T-cell (primary cell): ENCODE measurements around the gene PCK2. TPM values are rescaled to one million over a fixed set of nuclear protein-coding genes. Genes with fewer than 3 reads are reported as not detected.

Experiments used
- ATAC-seq, 4 experiments: fragments of 200-7000 bp in 3 of 4; fragments of 150-1000 bp in 1 of 4; cut with Tn5 transposase; replicated peaks in 1 of 4; 1 replicate in 3 of 4; 2 replicates in 1 of 4; pipeline ENCODE4 v1.10.0; 2021; ENCODE audit warnings: moderate library complexity in 3 of 4, mild to moderate bottlenecking in 2 of 4, moderate number of reproducible peaks in 1 of 4
- CTCF ChIA-PET, 2 donors: fragments of 300-600 bp; sonication (Branson Sonifier 250); formaldehyde crosslinking; loops; one replicate each; lab custom pipeline; 2022; ENCODE audit warnings: antibody characterized with exemption in 2 of 2; lab: Charles Lee
- POLR2A ChIA-PET, 2 donors: fragments of 300-600 bp; sonication (Branson Sonifier 250); formaldehyde crosslinking; loops; one replicate each; lab custom pipeline; 2022; ENCODE audit warnings: antibody characterized with exemption in 2 of 2; lab: Charles Lee
- DNase-seq, 35 experiments: peaks; one replicate each; pipeline versions ENCODE4 v3.0.0 to v3.0.0-alpha.2; 2013 to 2023
- H3K27ac ChIP-seq: one replicate; pipeline ENCODE4 v1.5.1; 2013; ENCODE audit warnings: low read length
- H3K27me3 ChIP-seq, 2 experiments: replicated peaks in 1 of 2; 1 replicate in 1 of 2; 2 replicates in 1 of 2; pipeline versions ENCODE4 v1.6.1 to v1.7.0; 2013; ENCODE audit warnings: low read length in 1 of 2, mixed read lengths in 1 of 2; ENCODE audit not compliant: control insufficient read depth in 2 of 2, insufficient read depth in 2 of 2; ENCODE audit errors: extremely low read depth in 1 of 2
- H3K36me3 ChIP-seq, 2 donors: 1 replicate in 1 of 2; 2 replicates in 1 of 2; pipeline versions ENCODE4 v1.6.1 to v1.7.0; 2013; ENCODE audit warnings: low read length in 1 of 2; ENCODE audit not compliant: control insufficient read depth in 2 of 2, insufficient read depth in 1 of 2; ENCODE audit errors: extremely low read depth in 1 of 2
- H3K4me1 ChIP-seq, 2 experiments: 1 replicate in 1 of 2; 2 replicates in 1 of 2; pipeline versions ENCODE4 v1.6.1 to v1.7.0; 2013; ENCODE audit warnings: low read length in 2 of 2, mixed read lengths in 1 of 2; ENCODE audit not compliant: insufficient read depth in 2 of 2, control insufficient read depth in 1 of 2; ENCODE audit errors: extremely low read depth in 1 of 2
- H3K4me3 ChIP-seq, 2 donors: 1 replicate in 1 of 2; 2 replicates in 1 of 2; pipeline versions ENCODE4 v1.5.1 to v1.7.0; 2013; ENCODE audit warnings: mild to moderate bottlenecking in 2 of 2, low read length in 1 of 2, moderate library complexity in 1 of 2; ENCODE audit not compliant: control insufficient read depth in 1 of 2; ENCODE audit errors: extremely low read depth in 1 of 2
- H3K9me3 ChIP-seq: 2 replicates; pipeline ENCODE4 v1.7.0; 2013
- H3K27ac Mint-ChIP-seq, 2 donors: one replicate each; pipeline ENCODE4 v1.8.0; 2020 to 2021; ENCODE audit warnings: mild to moderate bottlenecking in 2 of 2, mixed read lengths in 2 of 2
- H3K27me3 Mint-ChIP-seq, 2 donors: one replicate each; pipeline ENCODE4 v1.8.0; 2021 to 2022; ENCODE audit warnings: mixed read lengths in 2 of 2
- H3K36me3 Mint-ChIP-seq: one replicate; pipeline ENCODE4 v1.8.0; 2021; ENCODE audit warnings: mixed read lengths
- H3K4me1 Mint-ChIP-seq, 3 donors: one replicate each; pipeline ENCODE4 v1.8.0; 2020 to 2022; ENCODE audit warnings: mixed read lengths in 3 of 3, mild to moderate bottlenecking in 1 of 3
- H3K4me3 Mint-ChIP-seq, 3 donors: one replicate each; pipeline ENCODE4 v1.8.0; 2020 to 2022; ENCODE audit warnings: mild to moderate bottlenecking in 3 of 3, mixed read lengths in 3 of 3, moderate library complexity in 3 of 3
- H3K9me3 Mint-ChIP-seq, 3 donors: one replicate each; pipeline ENCODE4 v1.8.0; 2020 to 2022; ENCODE audit warnings: mixed read lengths in 3 of 3
- WGBS: methylation state at CpG from one replicate; pipeline ENCODE4 v1.1.5; 2013; ENCODE audit warnings: missing lambda C conversion rate; ENCODE audit not compliant: insufficient coverage; 5-methylcytosine and 5-hydroxymethylcytosine counted together
- total RNA-seq, 35 experiments: library from RNA in 6 of 35; stranded (reverse) in 6 of 35; fragments of 120-200 nt in 1 of 35; gene quantifications; one replicate each; pipeline versions ENCODE4 v1.2.1 to v1.2.4 and lab custom pipeline; 2013 to 2026

PCK2 gene
- total RNA-seq, 5 donors from 2014 or later (not counting 1 experiment from before 2014, with no cell fraction given), result 11.8 to 35.5 (median 29.4) TPM

DNA sequence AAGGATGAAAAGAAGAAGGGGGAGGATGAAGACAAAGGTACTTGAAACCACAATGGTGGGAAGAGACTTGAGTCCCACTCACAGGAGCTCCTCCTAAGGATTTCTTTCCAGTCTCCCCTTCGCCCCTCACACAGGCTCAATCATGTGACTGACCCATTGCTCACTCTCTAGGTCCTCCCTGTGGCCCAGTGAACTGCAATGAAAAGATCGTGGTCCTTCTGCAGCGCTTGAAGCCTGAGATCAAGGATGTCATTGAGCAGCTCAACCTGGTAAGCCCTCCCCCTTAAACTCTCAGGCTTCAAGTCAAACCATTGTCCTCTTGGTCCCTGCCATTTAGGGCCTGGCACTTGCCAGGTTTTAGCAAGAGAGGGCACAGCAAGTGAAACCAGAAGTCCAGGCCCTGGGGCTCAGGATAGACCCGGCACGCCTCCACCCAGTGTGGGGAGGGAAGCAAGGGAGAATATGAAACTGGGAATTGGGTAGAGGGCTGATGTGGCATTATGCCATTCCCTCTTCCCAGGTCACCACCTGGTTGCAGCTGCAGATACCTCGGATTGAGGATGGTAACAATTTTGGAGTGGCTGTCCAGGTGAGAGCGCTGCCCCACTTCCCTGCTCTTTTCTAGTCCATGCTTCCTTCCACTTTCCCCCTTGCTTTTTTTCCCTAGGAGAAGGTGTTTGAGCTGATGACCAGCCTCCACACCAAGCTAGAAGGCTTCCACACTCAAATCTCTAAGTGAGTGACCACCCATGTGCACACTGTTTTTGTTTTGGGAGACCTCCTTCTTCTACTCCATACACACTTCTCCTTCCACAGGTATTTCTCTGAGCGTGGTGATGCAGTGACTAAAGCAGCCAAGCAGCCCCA, 43.7 kb downstream of the PCK2 start:
- DNase-seq (no peak), ATAC-seq (no peak)
- peaks cover 13 to 26% of the 10 kb centered on the region in 2 donors for H3K36me3 ChIP-seq
- ChIA-PET CTCF (interaction anchor here (0.7 to 3.1 kb wide), 5 partner anchors 9 to 23 kb away, joined by 3 to 15 read pairs (median 6); partner anchors contain the start of genes PSME2 (in 2 of the 2), RNF31 (in 2 of the 2), DCAF11 (in 1 of the 2) and IRF9 (in 1 of the 2)), POLR2A (interaction anchor here (0.6 to 1.6 kb wide), 3 partner anchors 9 to 76 kb away, joined by 3 to 4 read pairs (median 4); partner anchors contain the start of gene RNF31 (in 1 of the 2))
- no peak overlapping the region for H3K27ac ChIP-seq
- H3K4me3 ChIP-seq, result no peak overlapping the region
- H3K36me3 Mint-ChIP-seq, result peaks cover 17% of the 10 kb centered on the region
- no peaks in the 10 kb centered on the region for H3K9me3 Mint-ChIP-seq
- H3K4me1 ChIP-seq, result peaks cover 21 to 62% of the 10 kb centered on the region in 2 experiments
- 85% methylated on average over 3 of the region's 8 CpGs for WGBS
- no peaks in the 10 kb centered on the region for H3K27me3 ChIP-seq
- H3K27me3 Mint-ChIP-seq, result no peaks in the 10 kb centered on the region
- H3K4me1 Mint-ChIP-seq, result peaks cover 60 to 67% (median 65%) of the 10 kb centered on the region in 3 donors
- peak overlapping the region; percentile 83 to 97 (median 88) for H3K4me3 Mint-ChIP-seq
- no peaks in the 10 kb centered on the region for H3K9me3 ChIP-seq
- peak overlapping the region; percentile 90 to 94 for H3K27ac Mint-ChIP-seq

DNA sequence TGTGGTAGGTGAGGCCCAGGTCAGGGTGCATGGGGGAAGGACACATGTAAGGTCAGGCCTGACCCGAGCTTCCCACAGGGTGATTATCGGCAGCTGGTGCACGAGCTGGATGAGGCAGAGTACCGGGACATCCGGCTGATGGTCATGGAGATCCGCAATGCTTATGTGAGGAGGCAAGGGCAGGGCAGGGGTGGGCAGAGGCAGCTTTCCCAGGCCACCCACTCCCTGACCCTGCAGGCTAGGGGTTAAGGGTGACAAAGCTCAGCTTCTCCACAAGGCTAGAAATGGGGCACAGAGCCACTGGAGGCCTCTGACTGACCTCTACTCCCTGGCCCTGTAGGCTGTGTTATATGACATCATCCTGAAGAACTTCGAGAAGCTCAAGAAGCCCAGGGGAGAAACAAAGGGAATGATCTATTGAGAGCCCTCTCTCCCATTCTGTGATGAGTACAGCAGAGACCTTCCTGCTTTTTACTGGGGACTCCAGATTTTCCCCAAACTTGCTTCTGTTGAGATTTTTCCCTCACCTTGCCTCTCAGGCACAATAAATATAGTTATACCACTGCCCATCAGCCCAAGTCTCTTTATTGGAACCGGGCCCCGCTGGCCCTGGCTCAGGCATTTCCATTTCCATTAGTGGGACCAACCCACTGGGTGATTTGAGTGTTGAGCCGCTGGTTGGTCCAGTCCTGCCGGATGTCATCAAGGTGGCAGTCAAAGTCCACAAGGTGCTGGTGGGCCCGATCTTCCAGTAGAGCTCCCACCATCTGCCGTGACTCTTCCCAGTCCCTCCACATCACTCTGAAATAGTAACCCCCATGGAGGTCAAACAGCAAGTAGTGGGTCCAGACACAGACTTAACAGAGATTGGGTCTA, 44.5 kb downstream of the PCK2 start:
- Histone ChIP-seq H3K27me3 (no peaks in the 10 kb centered on the region), H3K27ac (no peak overlapping the region), H3K4me3 (no peak overlapping the region), H3K4me1 (peaks cover 17 to 57% of the 10 kb centered on the region in 2 experiments), H3K36me3 (peaks cover 16 to 35% of the 10 kb centered on the region in 2 donors), H3K9me3 (no peaks in the 10 kb centered on the region)
- no peaks in the 10 kb centered on the region for H3K9me3 Mint-ChIP-seq
- H3K36me3 Mint-ChIP-seq, result peaks cover 24% of the 10 kb centered on the region
- DNase-seq, result no peak
- H3K4me3 Mint-ChIP-seq, result peak overlapping the region; percentile 62 to 97 (median 70)
- ATAC-seq, result no peak
- POLR2A ChIA-PET, result interaction anchor here in 1 of 2 donors (0.6 kb wide), 1 partner anchor 8 kb away, joined by 3 read pairs; the partner anchor contains the start of gene RNF31
- 94% methylated on average over 13 of the region's 13 CpGs for WGBS
- peaks cover 64 to 70% (median 68%) of the 10 kb centered on the region in 3 donors for H3K4me1 Mint-ChIP-seq
- H3K27me3 Mint-ChIP-seq, result no peaks in the 10 kb centered on the region
- CTCF ChIA-PET, result interaction anchor here in 1 of 2 donors (1.0 to 3.1 kb wide), 2 partner anchors 9 to 24 kb away, joined by 3 to 15 read pairs; partner anchors contain the start of genes DCAF11, NRL, PSME2 and RNF31
- peak overlapping the region; percentile 79 to 94 for H3K27ac Mint-ChIP-seq

DNA sequence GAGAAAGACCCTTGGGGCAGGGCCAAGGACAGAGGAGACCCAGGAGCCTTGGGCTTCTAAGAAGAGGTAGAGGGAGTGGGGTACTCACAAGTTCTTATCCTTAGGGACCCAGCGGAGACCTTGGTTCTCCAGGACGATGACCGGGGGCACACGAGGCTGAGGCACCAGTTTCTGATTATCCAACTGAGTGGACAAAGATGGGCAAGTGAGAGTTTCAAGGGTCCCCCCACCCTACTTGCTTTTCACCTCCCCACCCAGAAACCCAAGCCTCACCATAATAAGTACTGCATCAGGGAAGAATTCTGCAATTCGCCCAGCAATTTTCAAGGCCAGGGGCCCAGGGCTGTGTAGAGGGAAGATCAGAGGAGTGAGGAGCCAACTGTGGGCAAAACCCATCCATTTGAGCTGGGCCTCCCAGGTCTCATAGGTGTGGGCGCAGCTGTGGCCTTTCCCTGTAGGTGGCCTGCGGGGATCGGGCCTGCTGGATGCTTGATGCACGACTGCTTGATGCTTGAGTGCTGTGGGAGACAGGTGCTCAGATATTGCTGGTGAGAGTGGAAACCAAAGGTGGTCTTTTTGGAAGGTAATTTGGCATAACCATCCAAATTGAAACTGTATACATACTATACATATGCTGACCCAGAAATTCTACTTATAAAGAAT, 45.3 kb downstream of the PCK2 start:
- H3K27ac Mint-ChIP-seq, result peak overlapping the region; percentile 57 to 70
- 57% methylated on average over 1 of the region's 9 CpGs for WGBS
- no peak overlapping the region for H3K4me3 ChIP-seq

DNA sequence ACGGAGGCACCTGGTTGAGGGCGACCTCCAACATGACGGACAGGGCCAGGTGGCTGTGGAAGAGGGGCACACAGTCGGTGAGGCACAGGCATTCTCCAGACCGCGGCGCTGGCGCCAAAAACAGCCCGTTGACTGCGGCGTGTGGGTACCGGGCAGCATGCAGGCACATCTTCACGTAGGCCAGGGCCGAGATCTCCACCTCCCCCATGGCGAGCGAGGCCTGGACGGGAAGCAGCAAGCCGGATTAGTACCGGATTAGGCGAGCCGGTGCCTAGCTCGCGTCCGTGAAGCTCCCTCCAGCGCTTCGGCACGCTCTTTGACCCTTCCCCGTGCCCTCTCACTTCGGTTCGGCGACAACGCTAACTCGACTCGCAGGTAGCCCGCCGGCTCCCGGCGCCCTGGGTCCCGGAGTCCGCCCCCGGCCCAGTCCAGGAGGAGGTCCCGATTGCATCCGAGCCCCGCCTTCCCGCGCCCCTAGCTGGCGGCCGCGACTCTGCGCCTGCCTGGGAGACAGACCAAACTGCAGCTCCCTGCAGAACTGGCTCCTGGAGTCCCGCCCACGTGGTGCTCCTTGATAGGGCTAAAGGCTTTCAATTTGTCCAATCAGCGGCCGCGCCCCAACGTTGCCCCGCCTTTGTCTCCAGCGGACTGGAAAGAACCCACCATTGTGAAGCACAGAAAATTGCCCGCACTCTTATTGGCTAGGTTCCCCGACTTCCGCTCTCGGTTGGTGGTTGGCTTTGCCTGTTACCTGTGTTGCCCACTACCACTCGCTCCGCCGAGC, 47.2 kb downstream of the PCK2 start, which contains the start of gene EMC9:
Gene EMC9 (minus strand): TSS at position 495 of the 784 bp plus-strand sequence. CDS start 287 bp downstream, at position 208.
- Mint-ChIP-seq H3K4me1 (peaks cover 80 to 84% (median 82%) of the 10 kb centered on the region in 3 donors), H3K27ac (peak within 1 kb of the TSS; percentile 90 to 92), H3K4me3 (peak within 1 kb of the TSS; percentile 85 to 97 (median 88)), H3K9me3 (no peaks in the 10 kb centered on the region), H3K27me3 (no peaks in the 10 kb centered on the region), H3K36me3 (peaks cover 33% of the 10 kb centered on the region)
- ChIA-PET POLR2A (interaction anchor here (0.5 to 1.0 kb wide), 8 partner anchors 20 to 1046 kb away, joined by 3 to 15 read pairs (median 4); partner anchors contain the start of genes ACIN1 (in 1 of the 2), C14orf119 (in 1 of the 2), DCAF11 (in 1 of the 2) and IRF9 (in 1 of the 2)), CTCF (interaction anchor here (0.6 to 2.2 kb wide), 5 partner anchors 20 to 167 kb away, joined by 3 to 13 read pairs (median 7); partner anchors contain the start of genes CIDEB (in 1 of the 2), DCAF11 (in 1 of the 2), IRF9 (in 1 of the 2) and NRL (in 1 of the 2))
- ATAC-seq (peak; percentile 90 to 93 (median 90)), DNase-seq (peak; percentile 98 to 100 (median 99))
- Histone ChIP-seq H3K4me1 (peaks cover 22 to 72% of the 10 kb centered on the region in 2 experiments), H3K27me3 (no peaks in the 10 kb centered on the region), H3K27ac (peak within 1 kb of the TSS; percentile 63), H3K9me3 (no peaks in the 10 kb centered on the region), H3K36me3 (peaks cover 19 to 51% of the 10 kb centered on the region in 2 donors), H3K4me3 (peak within 1 kb of the TSS; percentile 69 to 90)
- WGBS, result under 1% methylated on average over 61 of the region's 65 CpGs

More for the DNA sequence above, 45.3 kb downstream of the PCK2 start:
- Mint-ChIP-seq H3K9me3 (no peaks in the 10 kb centered on the region), H3K4me1 (peaks cover 68 to 74% (median 72%) of the 10 kb centered on the region in 3 donors), H3K36me3 (peaks cover 30% of the 10 kb centered on the region), H3K4me3 (peak overlapping the region; percentile 62 to 97 (median 70)), H3K27me3 (no peaks in the 10 kb centered on the region)
- POLR2A ChIA-PET, result interaction anchor here in 1 of 2 donors (0.5 kb wide), 1 partner anchor 50 kb away, joined by 3 read pairs; no protein-coding TSS in a partner anchor
- Histone ChIP-seq H3K4me1 (peaks cover 17 to 63% of the 10 kb centered on the region in 2 experiments), H3K27me3 (no peaks in the 10 kb centered on the region), H3K9me3 (no peaks in the 10 kb centered on the region), H3K27ac (no peak overlapping the region), H3K36me3 (peaks cover 19 to 43% of the 10 kb centered on the region in 2 donors)
- CTCF ChIA-PET, result no interaction called here
- ATAC-seq (no peak), DNase-seq (peak in 1 of 35 experiments; percentile 30)

DNA sequence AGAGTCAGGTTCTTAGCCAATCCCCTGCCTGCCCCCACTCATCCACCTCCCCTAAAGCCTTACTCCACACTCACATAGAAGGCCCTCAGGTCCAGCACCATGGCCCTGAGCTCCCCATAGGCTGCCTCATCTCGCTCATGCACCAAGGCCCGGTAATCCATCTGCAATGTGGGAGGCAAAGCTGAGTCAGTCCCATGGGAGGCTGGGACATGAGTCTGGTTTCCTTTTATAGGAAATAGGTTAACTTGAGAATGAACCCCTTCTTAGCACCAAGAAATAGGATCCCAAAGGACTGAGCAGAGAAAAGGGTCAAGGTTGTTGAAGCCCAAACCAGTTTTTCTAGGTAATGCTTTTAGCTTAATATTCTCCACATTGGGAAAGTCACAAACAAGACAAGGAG, 49.4 kb downstream of the PCK2 start:
- H3K27ac Mint-ChIP-seq, result peak overlapping the region; percentile 39 to 46
- no CpG with 5 or more reads among the region's 2 CpGs for WGBS
- peaks cover 69 to 77% (median 73%) of the 10 kb centered on the region in 3 donors for H3K4me1 Mint-ChIP-seq
- no peak overlapping the region for H3K27ac ChIP-seq
- no peak overlapping the region for H3K4me3 ChIP-seq
- ChIA-PET CTCF (interaction anchor here in 1 of 2 donors (1.4 kb wide), 1 partner anchor 29 kb away, joined by 3 read pairs; the partner anchor contains the start of genes DCAF11 and NRL), POLR2A (no interaction called here)
- H3K27me3 Mint-ChIP-seq, result no peaks in the 10 kb centered on the region
- ATAC-seq (no peak), DNase-seq (no peak)
- no peaks in the 10 kb centered on the region for H3K27me3 ChIP-seq
- H3K9me3 ChIP-seq, result no peaks in the 10 kb centered on the region
- H3K4me1 ChIP-seq, result peaks cover 23 to 59% of the 10 kb centered on the region in 2 experiments
- no peaks in the 10 kb centered on the region for H3K9me3 Mint-ChIP-seq
- peaks cover 15 to 36% of the 10 kb centered on the region in 2 donors for H3K36me3 ChIP-seq
- H3K4me3 Mint-ChIP-seq, result peak overlapping the region in 2 of 3 donors; percentile 24 to 85
- H3K36me3 Mint-ChIP-seq, result peaks cover 27% of the 10 kb centered on the region
